Ammon's horn (tissue), 1 donor: Measurements from ENCODE around the gene RPS15A.
"Not testable (repeated sequence)": the region's sequence is repeated elsewhere in the genome, so short reads cannot be mapped to it uniquely, and the experiment has no call there.

Experiments
- DNase-seq: peaks from one replicate; pipeline ENCODE4 v3.0.0-alpha.2; 2016; ENCODE audit warnings: low spot score

RPS15A gene

DNA sequence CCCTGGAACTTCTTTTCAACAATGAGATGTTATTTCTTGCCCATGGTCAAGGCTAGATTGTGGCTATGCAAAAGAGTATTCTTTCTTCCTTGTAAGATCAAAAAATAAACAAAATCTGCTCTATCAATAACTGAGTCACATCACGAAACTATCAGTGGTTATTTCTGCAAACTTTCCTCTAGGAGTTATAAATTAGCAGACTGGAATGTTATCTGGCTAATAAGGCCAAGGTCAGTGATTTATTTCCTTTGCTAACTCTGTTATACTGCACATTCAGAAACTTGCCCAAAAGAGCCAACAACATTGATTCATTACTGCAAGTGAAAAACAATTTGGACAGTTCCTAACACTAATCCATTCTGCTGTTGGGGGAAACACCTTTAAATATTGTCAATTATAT, 6.2 kb upstream of the RPS15A start:
- DNase-seq: no peak

DNA sequence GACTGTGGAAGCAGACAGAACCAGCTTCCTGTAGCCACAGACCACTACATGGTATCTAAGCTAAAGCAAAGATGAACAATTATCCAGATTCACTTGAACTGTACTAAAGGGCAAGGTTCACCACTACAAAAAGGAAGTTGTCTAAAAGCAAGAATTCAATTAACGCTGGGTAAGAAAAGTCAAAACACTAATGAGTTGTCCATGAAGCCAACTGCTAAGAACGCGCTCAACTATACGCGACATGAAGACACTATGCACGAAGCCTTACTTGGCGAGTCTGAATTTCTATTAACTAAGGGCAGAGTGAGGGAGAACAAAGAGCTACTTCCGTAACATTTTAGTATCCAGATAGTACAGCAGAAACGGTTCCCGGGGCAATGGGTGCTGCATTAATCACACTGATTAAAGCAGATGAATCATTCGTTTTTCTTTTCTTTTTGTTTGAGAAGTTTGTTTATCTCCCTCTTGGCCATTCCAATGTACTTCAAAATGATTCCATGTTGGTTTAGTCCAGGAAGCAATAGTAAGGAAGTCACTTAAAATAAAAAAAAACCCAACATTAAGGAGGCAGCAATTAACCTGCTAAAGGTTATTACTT, 2.8 kb upstream of the RPS15A start:
- no peak for DNase-seq

DNA sequence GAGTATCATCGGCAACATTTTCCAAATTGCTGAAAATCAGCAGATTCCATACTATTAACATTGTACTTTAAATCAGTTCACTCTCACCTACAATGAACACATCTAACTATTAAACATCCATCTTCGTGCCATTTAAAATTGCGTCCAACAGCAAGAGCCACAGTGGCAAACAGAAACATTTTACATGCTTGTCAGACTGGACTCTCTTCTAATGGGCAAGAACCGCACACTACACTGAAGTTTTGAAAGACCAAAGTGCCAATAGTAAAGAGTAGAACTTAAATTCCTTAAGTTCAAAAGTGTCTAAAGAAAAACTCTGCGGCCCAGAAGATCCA, 652 bp downstream of the RPS15A start:
- DNase-seq: no peak

DNA sequence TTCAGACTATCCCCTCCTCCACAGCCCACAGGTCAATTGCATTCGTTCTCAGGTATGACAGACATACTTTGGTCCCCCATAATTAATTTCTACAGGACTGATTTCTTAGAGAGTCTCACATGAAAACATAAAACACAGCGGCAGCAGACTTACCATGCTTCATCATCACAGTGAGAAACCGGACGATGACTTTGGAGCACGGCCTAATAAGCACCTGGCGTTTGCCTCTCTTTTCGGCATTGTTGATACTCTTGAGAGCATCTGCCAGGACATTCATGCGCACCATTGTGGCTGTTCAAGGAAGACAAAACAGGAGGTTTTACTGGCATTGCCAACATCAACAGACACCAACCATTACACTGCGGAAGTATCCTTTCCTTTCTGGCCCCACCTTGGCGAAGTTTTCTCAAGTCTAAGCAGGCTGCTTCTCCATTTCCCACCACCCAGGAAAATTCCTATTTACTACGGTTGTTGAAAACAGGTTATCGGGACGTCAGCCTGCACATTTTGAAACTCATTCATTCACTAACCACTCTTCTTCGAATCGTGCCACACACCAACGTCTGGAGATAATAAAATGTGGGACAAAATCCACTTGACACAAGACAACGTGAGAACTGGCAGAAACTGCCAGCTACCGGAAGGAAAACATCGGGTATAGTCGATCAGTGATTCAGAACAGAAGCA, 1.2 kb downstream of the RPS15A start:
- no peak for DNase-seq

DNA sequence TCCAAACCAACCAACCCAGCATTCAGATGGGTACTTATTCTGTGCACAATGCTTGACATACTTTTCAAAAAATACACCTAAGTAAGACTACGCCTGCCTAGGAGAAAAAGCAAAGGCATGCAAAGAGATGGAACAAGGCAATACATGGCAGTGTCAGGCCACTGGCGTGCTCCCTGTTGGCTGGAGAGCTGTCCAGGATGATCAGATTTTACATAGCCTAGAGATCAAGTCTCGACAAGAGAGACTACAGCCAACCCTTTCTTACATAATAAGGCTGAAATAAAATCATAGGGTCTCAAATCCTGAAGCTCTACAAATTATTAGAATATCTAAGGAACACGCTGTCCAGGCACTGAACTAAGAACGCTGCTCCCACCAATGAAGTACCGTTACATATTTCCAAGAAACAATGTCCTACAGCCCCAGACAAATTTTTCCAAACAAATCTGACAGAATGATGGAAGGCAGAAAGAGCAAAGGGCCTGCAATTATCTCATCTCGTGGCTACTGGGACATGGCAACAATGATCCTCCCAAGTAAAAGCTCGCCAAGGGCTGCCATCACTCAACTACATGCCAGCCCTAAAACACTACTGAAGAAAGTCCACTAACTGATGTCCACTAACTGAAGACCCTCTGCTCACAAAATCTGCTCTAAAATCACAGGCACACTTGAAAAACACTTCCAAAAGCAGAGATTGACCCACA, 5.1 kb downstream of the RPS15A start:
- no peak for DNase-seq

DNA sequence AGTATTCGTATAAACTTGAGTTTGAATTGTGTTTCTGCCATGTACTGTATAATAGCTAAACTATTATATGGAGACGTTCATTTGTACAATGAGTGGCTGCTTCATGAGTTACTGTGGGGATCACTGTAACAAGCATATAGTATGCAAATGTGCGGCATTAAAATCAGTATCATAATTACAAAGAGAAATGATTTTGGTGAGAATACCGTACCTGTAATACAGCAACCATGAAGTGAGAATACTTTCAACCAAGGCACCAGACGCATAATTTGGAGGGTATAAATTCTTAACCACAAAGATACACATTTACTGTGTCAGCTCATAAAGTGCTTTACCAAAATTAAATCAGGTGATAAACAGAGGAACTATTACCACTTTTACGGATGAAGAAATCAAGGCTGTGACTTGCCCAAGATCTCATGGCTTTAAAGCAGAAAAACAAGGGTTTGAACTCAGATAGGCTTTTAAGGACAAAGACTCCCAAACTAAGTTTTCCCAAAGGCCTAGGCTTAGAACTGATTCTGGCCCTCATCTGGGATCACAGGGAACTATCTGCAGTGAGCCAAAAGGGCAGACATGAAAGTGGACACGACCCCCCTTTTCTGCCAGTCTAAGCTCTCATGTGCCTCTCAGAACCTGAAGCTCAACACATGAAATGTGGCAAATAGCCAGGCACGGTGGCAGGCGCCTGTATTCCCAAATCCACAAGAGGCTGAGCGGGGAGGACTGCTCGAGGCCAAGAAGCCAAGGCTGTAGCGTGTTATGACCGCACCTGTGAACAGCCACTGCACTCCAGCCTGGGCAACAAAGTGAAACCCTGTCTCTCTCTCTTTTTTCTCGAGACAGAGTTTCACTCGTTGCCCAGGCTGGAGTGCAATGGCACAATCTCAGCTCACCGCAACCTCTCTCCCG, 6.4 kb downstream of the RPS15A start:
- no peak for DNase-seq

DNA sequence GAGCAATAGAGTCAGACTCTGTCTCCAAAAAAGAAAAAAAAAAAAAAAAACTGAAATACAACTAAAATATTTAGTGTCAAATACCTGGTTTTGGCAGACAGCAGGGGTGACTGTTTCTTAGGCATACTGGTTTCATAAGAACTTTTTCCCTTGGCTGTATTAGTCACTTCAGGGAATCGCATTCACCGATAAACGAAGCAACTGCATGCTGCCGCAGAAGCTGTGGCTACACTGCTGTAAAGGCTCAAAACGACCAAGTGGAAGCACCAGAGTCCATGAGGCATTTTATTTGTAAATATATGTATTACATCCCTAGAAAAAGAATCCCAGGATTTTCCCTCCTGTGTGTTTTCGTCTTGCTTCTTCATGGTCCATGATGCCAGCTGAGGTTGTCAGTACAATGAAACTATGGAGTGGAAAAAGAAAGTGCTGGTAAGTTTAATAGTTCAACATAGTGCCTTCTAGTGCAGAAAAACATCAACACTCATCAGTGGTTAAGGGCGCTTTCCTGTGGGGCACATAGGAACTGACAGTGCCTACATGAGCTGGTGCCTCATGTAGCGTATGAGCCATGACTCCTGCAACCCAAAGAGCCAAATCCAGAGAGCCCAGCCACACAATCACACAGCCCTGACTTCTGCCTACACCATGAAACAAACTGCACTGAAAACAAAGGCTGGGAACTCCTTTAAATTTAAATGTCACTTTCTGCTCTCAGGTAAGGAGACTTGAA, 7.3 kb downstream of the RPS15A start:
- no peak for DNase-seq

DNA sequence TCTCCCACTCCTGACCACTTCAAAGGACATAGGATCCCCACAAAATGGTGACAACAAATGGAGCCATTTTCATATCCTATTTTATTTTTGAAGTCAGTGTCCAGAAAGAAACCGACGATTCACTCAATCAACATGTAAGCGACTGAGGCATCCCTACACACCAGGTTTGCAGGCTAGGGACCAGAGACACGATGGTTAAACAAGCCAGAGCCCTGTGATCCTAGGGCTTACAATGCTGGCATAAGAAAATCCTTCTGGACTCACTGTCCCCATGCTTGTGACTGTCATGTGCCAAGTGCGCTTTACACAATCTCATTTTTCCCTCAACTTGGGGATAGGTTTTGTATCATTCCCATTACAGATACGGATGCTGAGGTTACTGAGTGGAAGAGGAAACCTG, 8.9 kb downstream of the RPS15A start:
- not testable (repeated sequence) for DNase-seq

DNA sequence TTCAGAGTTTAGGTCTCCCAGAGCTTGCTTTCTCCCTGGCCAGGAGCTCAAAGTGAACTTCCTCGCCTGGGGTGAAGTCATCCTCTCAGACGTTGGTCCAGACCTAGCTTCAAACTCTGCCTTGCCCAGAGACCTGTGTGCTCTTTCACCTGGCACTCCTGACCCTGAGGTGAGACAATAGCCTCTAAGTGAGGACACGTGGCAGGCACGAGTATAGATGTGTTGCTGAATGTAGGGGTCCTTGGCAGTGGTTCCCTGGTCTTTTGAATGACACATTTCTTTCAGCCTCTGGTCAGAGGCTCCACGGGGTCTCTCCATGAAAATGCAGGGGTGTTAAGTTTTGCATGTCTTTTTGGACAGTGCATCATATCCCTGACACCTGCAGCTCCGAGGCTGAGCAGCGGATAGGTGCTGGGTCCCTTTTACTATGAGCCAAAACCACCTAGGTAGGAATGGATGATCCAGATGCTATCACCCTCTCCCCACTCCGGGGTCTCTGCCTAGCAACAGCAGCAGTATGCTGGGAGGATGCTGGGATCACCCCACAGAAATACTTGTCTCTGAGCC, 9.6 kb downstream of the RPS15A start:
- not testable (repeated sequence) for DNase-seq

DNA sequence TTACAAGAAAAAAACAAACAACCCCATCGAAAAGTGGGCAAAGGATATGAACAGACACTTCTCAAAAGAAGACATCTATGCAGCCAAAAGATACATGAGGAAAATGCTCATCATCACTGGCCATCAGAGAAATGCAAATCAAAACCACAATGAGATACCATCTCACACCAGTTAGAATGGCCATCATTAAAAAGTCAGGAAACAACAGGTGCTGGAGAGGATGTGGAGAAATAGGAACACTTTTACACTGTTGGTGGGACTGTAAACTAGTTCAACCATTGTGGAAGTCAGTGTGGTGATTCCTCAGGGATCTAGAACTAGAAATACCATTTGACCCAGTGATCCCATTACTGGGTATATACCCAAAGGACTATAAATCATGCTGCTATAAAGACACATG, 12.5 kb downstream of the RPS15A start:
- not testable (repeated sequence) for DNase-seq

DNA sequence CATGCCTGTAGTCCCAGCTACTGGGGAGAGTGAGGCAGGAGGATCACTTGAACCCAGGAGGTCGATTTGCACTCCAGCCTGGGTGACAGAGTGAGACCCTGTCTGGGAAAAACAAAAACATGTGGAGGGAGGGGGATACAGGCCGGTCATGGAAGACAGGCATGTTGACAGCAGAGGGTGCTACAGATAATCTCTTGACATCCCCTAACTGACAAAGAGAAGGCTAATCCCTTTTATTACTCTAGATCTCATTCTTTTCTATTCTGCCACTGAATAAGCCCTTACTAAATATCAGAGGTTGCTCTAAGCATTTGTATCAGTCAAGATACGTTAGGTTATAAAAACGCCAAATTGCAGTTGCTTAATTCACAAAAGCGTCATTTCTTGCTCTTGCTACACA, 13.8 kb downstream of the RPS15A start:
- not testable (repeated sequence) for DNase-seq

DNA sequence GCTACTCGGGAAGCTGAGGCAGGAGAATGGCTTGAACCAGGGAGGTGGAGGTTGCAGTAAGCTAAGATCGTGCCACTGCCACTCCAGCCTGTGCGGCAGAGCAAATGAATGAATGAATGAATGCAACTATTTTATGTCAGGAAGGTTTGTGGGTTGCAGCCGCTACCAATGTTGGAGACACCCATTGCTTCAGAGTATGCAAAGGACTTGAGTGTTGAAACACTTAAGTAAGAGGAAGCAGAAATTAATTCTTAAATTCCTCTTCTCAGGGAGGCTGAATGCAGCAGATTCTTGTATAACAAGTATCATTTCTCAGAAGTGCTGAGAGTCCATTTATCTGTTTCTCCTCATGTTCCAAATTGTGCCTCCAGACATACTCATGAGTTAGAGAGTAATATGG, 15.5 kb downstream of the RPS15A start:
- DNase-seq: not testable (repeated sequence)

DNA sequence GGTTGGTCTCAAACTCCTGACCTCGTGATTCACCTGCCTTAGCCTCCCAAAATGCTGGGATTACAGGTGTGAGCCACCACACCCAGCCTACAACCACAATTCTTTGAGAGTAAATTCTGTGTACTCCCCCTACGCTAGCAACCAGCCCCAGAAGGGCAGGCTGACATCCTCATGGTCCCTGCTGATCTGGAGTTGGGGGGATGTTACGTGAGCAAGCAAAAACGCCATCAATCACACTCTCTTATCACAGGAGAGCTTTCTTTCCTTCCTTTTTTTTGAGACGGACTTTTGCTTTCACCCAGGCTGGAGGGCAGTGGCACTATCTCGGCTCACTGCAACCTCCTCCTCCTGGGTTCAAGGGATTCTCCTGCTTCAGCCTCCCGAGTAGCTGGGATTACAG, 18.0 kb downstream of the RPS15A start:
- DNase-seq: not testable (repeated sequence)

DNA sequence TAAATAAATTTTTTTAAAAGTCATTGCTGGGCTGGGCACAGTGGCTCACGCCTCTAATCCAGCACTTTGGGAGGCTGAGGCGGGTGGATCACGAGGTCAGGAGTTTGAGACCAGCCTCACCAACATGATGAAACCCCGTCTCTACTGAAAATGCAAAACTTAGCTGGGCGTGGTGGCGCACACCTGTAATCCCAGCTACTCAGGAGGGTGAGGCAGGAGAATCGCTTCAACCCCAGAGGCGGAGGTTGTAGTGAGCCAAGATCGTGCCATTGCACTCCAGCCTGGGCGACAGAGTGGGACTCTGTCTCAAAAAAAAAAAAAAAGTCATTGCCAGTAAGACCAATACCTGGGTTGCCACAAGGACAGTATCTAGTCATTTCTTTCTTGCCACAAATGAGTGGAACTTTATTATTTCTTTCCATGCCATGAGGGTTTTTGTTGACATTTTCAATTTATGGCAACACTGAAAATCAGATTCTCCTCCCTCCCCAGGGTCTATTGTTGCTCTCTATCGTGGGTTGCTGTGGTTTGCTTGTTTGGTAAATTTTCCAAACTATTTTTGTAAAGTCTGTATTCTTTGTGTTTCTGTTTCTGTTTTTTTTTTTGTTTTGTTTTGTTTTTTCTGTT, 19.7 kb downstream of the RPS15A start:
- DNase-seq: not testable (repeated sequence)

DNA sequence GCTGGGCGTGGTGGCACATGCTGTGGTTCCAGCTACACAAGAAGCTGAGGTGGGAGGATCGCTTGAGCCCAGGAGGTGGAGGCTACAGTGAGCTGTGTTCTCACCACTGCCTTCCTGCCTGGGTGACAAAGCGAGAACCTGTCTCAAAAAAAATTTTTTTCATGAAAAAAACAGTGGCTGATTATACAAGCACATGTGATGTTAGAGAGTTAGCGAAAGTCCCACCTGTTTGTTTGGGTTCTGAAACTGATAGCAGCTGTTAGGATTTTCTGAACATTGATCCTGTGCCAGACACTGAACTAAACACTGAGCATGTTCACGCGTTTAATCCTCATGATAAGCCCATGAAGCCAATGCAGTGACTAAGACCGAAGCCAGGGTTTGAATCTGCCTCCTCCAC, 22.9 kb downstream of the RPS15A start:
- not testable (repeated sequence) for DNase-seq

DNA sequence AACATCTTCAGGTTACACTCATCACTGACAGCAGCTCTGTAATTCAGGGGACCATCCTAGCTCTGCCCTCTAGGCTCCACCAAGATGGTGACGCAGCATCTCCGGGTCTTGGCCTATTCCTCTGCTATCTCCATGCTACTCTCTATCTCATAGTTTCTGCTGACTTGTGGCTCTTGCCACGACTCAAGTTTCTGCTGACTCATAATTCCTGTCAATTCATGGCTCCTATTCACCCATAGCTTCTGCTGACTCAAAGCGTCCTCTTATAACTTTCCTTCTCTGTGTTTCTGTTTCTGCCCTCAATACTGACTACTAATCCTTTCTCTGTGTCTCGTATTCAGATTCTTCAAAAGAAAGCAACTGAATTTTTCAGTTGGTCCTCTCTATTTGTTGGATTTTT, 27.4 kb downstream of the RPS15A start:
- not testable (repeated sequence) for DNase-seq

DNA sequence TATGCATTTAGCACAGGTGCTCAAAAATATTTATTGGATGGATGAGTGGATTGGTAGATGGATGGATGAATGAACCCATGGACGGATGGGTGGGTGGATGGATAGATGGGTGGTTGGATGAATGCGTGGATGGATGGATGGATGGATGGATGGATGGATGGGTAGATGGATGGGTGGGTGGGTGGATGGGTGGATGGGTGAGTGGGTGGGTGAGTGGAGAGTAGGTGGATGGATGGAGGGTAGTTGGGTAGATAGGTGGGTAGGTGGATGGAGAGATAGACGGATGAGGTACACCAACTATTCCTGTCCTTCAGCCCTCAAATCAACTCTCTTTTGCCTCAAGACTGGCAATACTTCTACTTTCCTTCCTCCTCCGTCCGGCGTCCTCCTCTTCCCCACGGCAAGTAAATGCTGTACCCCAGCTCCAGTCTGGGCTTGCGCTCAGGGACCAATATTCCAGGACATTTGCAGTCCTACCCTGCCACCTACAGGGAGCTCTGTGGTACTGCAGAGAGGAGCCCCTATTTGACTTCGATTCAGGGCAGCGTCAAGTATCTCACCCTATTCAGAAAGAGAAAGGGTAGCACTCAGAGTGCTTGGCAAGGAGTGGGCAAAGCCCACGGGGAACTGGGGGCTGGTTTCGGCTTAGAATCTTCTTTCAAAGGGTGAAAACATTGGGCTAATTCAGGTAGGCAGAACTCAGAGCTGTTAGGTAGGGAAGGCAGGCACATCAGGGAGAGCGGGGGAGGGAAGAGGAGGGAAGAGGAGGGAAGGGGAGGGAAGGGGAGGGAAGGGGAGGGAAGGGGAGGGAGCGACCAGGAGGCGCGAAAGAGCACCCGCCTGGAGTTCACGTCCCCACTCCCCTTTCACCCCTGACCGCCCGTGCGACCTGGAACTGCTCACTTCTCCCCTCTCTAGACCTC, 30.3 kb downstream of the RPS15A start:
- DNase-seq: peak; percentile 5

DNA sequence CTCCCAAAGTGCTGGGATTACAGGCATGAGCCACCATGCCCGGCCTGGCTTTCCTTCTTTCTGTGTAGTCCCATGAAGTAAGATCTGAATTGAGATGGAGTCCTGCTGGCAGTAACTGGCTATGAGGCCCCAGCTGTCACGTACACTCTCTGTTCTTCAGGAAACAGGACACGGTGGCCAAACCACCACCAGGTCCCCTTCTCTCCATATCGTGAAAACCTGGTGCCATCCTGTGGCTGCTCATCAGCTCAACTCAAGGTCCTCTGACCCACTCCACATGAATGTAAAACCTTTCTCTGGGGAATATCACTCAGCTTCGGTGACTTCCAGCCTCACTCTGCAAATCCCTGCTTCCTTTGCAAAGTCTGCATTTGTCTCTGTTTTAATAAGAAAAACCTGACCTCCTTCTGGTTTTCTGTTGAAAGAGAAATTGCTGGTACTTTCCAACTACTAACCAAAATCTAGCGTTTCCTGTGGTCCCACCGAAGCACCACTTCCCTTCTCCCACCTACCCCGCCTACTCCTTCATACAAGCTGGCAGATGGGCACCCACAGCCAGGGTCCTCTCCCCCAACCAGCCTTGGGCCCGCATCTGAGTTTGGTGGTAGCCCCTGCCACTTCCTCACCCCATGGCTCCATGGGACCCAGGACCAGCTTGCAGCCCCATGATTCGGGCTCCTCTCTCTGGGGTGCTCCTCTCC, 32.0 kb downstream of the RPS15A start:
- DNase-seq: not testable (repeated sequence)

DNA sequence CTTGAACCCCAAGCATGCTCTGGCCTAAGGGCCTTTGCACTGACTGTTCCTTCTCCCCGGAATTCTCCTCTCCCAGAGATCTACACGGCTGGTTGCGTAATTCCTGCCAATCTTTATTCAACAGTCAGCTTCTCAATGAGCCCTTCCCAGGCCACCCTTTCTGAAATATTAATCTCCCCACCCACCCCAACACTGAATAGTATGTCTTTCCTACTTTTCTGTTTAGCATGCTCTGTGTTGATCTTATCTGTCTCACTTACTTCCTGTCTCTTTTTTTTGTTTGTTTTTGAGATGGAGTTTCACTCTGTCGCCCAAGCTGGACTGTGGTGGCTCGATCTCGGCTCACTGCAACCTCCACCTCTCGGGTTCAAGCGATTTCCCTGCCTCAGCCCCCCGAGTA, 33.5 kb downstream of the RPS15A start:
- DNase-seq: not testable (repeated sequence)
